HG03095 (cell line): Measurements from ENCODE around the gene STRBP.

Experiments
- ATAC-seq: cut with Tn5 transposase; IDR thresholded peaks from one replicate; pipeline ENCODE4 v1.9.1; 2021; ENCODE audit warnings: moderate library complexity; ENCODE audit not compliant: unreplicated experiment

Gene STRBP

GRCh38 chr9:123135430-123135829 lies 133.0 kb downstream of the STRBP start:
- no peak for ATAC-seq

GRCh38 chr9:123132696-123133095 lies 135.7 kb downstream of the STRBP start:
- ATAC-seq: no peak

GRCh38 chr9:123131993-123132392 lies 136.4 kb downstream of the STRBP start:
- ATAC-seq: no peak

- ATAC-seq: no peak
Observed at GRCh38 chr9:123131258-123131657, 137.1 kb downstream of the STRBP start.

- ATAC-seq: no peak
Observed at GRCh38 chr9:123129423-123129822, 139.0 kb downstream of the STRBP start.

- ATAC-seq: no peak
Observed at GRCh38 chr9:123128591-123128990, 139.8 kb downstream of the STRBP start.

- ATAC-seq: no peak
Observed at GRCh38 chr9:123127512-123128075, 140.8 kb downstream of the STRBP start.

- ATAC-seq: no peak
Observed at GRCh38 chr9:123121457-123121856, 146.9 kb downstream of the STRBP start.

- ATAC-seq: no peak
Observed at GRCh38 chr9:123120953-123121352, 147.4 kb downstream of the STRBP start.

- ATAC-seq: no peak
Observed at GRCh38 chr9:123120131-123120530, 148.3 kb downstream of the STRBP start.

GRCh38 chr9:123119566-123119965 lies 148.8 kb downstream of the STRBP start:
- ATAC-seq: no peak

- ATAC-seq: no peak
Observed at GRCh38 chr9:123116036-123116435, 152.3 kb downstream of the STRBP start.

- no peak for ATAC-seq
Observed at GRCh38 chr9:123115146-123115913, 153.1 kb downstream of the STRBP start.

- no peak for ATAC-seq
Observed at GRCh38 chr9:123113185-123113584, 155.2 kb downstream of the STRBP start.

- no peak for ATAC-seq
Observed at GRCh38 chr9:123112015-123112975, 156.1 kb downstream of the STRBP start.

GRCh38 chr9:123111427-123112014 lies 156.9 kb downstream of the STRBP start:
- ATAC-seq: no peak

GRCh38 chr9:123109540-123110279 lies 158.7 kb downstream of the STRBP start:
- ATAC-seq: no peak

- no peak for ATAC-seq
Observed at GRCh38 chr9:123108976-123109375, 159.4 kb downstream of the STRBP start.

- no peak for ATAC-seq
Observed at GRCh38 chr9:123107639-123108285, 160.6 kb downstream of the STRBP start.

GRCh38 chr9:123105490-123105889 lies 162.9 kb downstream of the STRBP start:
- ATAC-seq: no peak
